GM23248 (cell line): ENCODE results near the gene PLAGL2. TPM values are rescaled to one million over a fixed set of nuclear protein-coding genes. Genes with fewer than 3 reads are reported as not detected.

Source experiments
- DNase-seq: peaks from one replicate; pipeline ENCODE4 v3.0.0-alpha.2; 2015
- H2AFZ ChIP-seq: fragments of 200-600 bp; sonication (generic); 2 replicates; pipeline ENCODE4 v1.6.1; 2016; ENCODE audit warnings: antibody characterized with exemption
- H3F3A ChIP-seq: fragments of 200-600 bp; sonication (generic); 2 replicates; pipeline ENCODE4 v1.6.1; 2016; ENCODE audit warnings: mild to moderate bottlenecking, antibody characterized with exemption, mixed run types; ENCODE audit not compliant: insufficient read depth
- H3K27ac ChIP-seq: fragments of 200-600 bp; sonication (generic); 2 replicates; pipeline ENCODE4 v1.5.1; 2016; ENCODE audit warnings: mild to moderate bottlenecking
- H3K27me3 ChIP-seq: fragments of 200-600 bp; sonication (generic); replicated peaks from 2 replicates; pipeline ENCODE4 v1.6.1; 2016; ENCODE audit warnings: mild to moderate bottlenecking; ENCODE audit not compliant: insufficient read depth
- H3K36me3 ChIP-seq: fragments of 200-600 bp; sonication (generic); 2 replicates; pipeline ENCODE4 v1.6.1; 2016; ENCODE audit warnings: low read depth, mild to moderate bottlenecking
- H3K4me1 ChIP-seq: fragments of 200-600 bp; sonication (generic); 2 replicates; pipeline ENCODE4 v1.6.1; 2016; ENCODE audit warnings: mild to moderate bottlenecking; ENCODE audit not compliant: insufficient read depth
- H3K4me2 ChIP-seq: fragments of 200-600 bp; sonication (generic); one replicate; pipeline ENCODE4 v1.6.1; 2016; ENCODE audit warnings: mild to moderate bottlenecking; ENCODE audit not compliant: unreplicated experiment
- H3K4me3 ChIP-seq: fragments of 200-600 bp; sonication (generic); 2 replicates; pipeline ENCODE4 v1.5.1; 2016; ENCODE audit warnings: mild to moderate bottlenecking
- H3K79me2 ChIP-seq: fragments of 200-600 bp; sonication (generic); 2 replicates; pipeline ENCODE4 v1.6.1; 2016; ENCODE audit warnings: mild to moderate bottlenecking; ENCODE audit not compliant: insufficient read depth
- H3K9ac ChIP-seq: fragments of 200-600 bp; sonication (generic); 2 replicates; pipeline ENCODE4 v1.6.1; 2016; ENCODE audit warnings: mild to moderate bottlenecking
- H3K9me2 ChIP-seq: fragments of 200-600 bp; sonication (generic); 2 replicates; pipeline ENCODE4 v1.6.1; 2016; ENCODE audit warnings: mixed run types, mild to moderate bottlenecking, moderate library complexity; ENCODE audit not compliant: insufficient read depth
- H3K9me3 ChIP-seq: fragments of 200-600 bp; sonication (generic); one replicate; pipeline ENCODE4 v1.6.1; 2017; ENCODE audit warnings: low read depth
- H4K20me1 ChIP-seq: fragments of 200-600 bp; sonication (generic); 2 replicates; pipeline ENCODE4 v1.6.0; 2016; ENCODE audit not compliant: insufficient read depth
- EZH2 ChIP-seq: fragments of 200-600 bp; sonication (generic); IDR thresholded peaks from 2 replicates; pipeline ENCODE4 v1.6.1; 2018; ENCODE audit warnings: antibody characterized with exemption, mild to moderate bottlenecking; ENCODE audit not compliant: insufficient read depth, poor library complexity, severe bottlenecking
- EZH2phosphoT487 ChIP-seq: fragments of 200-600 bp; sonication (generic); IDR thresholded peaks from 2 replicates; pipeline ENCODE4 v1.6.1; 2018; ENCODE audit warnings: antibody characterized with exemption, moderate library complexity, mild to moderate bottlenecking, low read depth; ENCODE audit not compliant: insufficient read depth
- WGBS, 2 experiments: methylation state at CpG; one replicate each; pipeline ENCODE4 v1.1.6; 2015 to 2017; ENCODE audit warnings: low lambda C conversion rate in 2 of 2, low coverage in 1 of 2; ENCODE audit errors: missing lambda C conversion rate in 2 of 2; 5-methylcytosine and 5-hydroxymethylcytosine counted together
- in situ Hi-C: fragments of 300-500 bp; cut with MboI; formaldehyde crosslinking; loops from 2 replicates; pipeline ENCODE4 v1.15.0; 2020
- polyA plus RNA-seq: library from polyadenylated mRNA; unstranded; fragments of >200 nt; fragmentation: Nextera tagmentation; extraction: Ambion mirVana; gene quantifications from 2 replicates; pipeline ENCODE4 v1.2.1, GENCODE V29; 2016
- total RNA-seq: library from RNA; depleted of rRNA; stranded (reverse); fragments of >200 nt; shearing (Covaris generic); gene quantifications from 2 replicates; pipeline ENCODE4 v1.2.3, GENCODE V29; 2014

Gene PLAGL2
- total and polyA plus RNA-seq, 2 experiments from 2014 or later = 2.1 to 4.1 TPM

GRCh38 chr20:32167552-32167951 lies 40.0 kb downstream of the PLAGL2 start:
- 95 to 99% methylated on average over 4 of the region's 4 CpGs for WGBS, 2 experiments

DNA sequence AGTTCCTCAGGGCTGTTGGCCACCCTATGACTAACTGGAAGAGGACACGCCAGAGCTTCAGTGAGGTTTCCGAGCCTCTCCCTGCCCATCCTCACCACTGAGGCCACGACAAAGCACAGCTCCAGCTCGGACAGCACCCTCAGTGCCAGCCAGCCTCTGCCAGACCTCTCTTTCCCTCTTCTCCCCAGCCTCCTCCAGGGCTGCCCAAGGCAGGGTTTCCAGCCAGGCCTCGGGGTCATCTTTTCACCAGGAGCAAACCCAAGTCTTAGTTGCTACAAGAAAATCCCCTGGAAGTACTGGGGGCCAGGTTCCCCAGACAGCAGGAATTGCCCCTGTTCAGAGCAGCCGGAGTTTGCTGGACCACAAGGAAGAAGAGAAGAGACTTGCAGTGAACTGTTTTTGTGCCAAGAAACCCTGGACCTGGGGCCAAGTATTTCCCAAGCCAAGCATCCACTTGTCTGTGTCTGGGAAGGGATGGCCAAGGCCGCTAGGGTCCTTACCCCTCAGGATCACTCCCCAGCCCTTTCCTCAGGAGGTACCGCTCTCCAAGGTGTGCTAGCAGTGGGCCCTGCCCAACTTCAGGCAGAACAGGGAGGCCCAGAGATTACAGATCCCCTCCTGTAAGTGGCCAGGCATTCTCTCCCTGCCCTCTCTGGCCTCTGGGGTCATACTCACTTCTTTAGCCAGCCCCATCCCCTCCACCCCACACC lies 41.6 kb downstream of the PLAGL2 start:
- no peak overlapping the region for H3K4me2 ChIP-seq
- no peak overlapping the region for H2AFZ ChIP-seq
- 0 out of 2 replicates have a peak, but pooled peaks cover 5% of the 10 kb centered on the region for H3K4me1 ChIP-seq
- peaks cover 22% of the 10 kb centered on the region; the same call in 1 of the 2 replicates for H3K36me3 ChIP-seq
- DNase-seq = no peak
- in situ Hi-C loops = no loop called here
- H4K20me1 ChIP-seq = no peaks in the 10 kb centered on the region
- H3K9me2 ChIP-seq = no peaks in the 10 kb centered on the region
- no peak overlapping the region for H3K27ac ChIP-seq
- no peaks in the 10 kb centered on the region for H3K9me3 ChIP-seq
- no peaks in the 10 kb centered on the region for H3K27me3 ChIP-seq
- no peak overlapping the region for H3K4me3 ChIP-seq
- WGBS, 2 experiments = 75 to 78% methylated on average over 8 of the region's 8 CpGs
- TF ChIP-seq EZH2 = no peak
- no peaks in the 10 kb centered on the region for H3K79me2 ChIP-seq
- H3F3A ChIP-seq = peaks cover 9% of the 10 kb centered on the region; the same call in 1 of the 2 replicates
- H3K9ac ChIP-seq = no peak overlapping the region

More at GRCh38 chr20:32167552-32167951, 40.0 kb downstream of the PLAGL2 start:
- Histone ChIP-seq H3K27me3 (no peaks in the 10 kb centered on the region), H3K4me1 (0 out of 2 replicates have a peak, but pooled peaks cover 5% of the 10 kb centered on the region), H3K9me3 (no peaks in the 10 kb centered on the region), H3F3A (peaks cover 9% of the 10 kb centered on the region; the same call in 1 of the 2 replicates), H3K4me3 (no peak overlapping the region), H3K79me2 (no peaks in the 10 kb centered on the region), H3K27ac (no peak overlapping the region), H3K9ac (no peak overlapping the region), H3K4me2 (no peak overlapping the region), H2AFZ (no peak overlapping the region), H3K36me3 (peaks cover 7% of the 10 kb centered on the region; the same call in 1 of the 2 replicates), H3K9me2 (no peaks in the 10 kb centered on the region), H4K20me1 (no peaks in the 10 kb centered on the region)
- TF ChIP-seq EZH2phosphoT487 = no peak
- no peak for TF ChIP-seq EZH2
- no peak for DNase-seq
- in situ Hi-C loops = no loop called here

DNA sequence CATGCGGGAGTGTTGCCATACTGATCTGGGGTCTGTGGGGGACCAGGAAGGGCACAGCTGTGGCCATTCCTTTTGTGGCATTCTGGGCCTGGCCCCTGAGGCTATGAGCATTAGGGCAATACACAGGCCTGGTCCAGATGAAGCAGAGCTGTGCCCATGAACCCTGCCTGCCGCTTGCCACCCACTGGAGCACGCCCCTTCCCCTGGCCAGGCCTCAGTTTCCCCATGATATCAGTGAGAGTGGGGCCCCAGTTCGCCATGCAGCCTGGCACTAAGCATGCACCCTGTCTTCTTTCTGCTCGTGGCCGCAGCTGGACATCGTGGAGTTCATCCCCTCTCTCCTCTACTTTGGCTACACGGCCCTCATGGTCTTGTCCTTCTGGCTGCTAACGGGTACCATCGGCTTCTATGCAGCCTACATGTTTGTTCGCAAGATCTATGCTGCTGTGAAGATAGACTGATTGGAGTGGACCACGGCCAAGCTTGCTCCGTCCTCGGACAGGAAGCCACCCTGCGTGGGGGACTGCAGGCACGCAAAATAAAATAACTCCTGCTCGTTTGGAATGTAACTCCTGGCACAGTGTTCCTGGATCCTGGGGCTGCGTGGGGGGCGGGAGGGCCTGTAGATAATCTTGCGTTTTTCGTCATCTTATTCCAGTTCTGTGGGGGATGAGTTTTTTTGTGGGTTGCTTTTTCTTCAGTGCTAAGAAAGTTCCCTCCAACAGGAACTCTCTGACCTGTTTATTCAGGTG lies 42.4 kb downstream of the PLAGL2 start:
- in situ Hi-C loops = no loop called here
- H3K9ac ChIP-seq = no peak overlapping the region
- no peak for DNase-seq
- H3K4me1 ChIP-seq = 0 out of 2 replicates have a peak, but pooled peaks cover 5% of the 10 kb centered on the region
- no peak overlapping the region for H2AFZ ChIP-seq
- H3K27me3 ChIP-seq = no peaks in the 10 kb centered on the region
- no peaks in the 10 kb centered on the region for H3K79me2 ChIP-seq
- H3K36me3 ChIP-seq = peaks cover 23% of the 10 kb centered on the region; the same call in 1 of the 2 replicates
- H3K9me3 ChIP-seq = no peaks in the 10 kb centered on the region
- no peak overlapping the region for H3K4me3 ChIP-seq
- no peak for TF ChIP-seq EZH2
- TF ChIP-seq EZH2phosphoT487 = no peak
- no peaks in the 10 kb centered on the region for H3K9me2 ChIP-seq
- no peaks in the 10 kb centered on the region for H4K20me1 ChIP-seq
- no peak overlapping the region for H3K4me2 ChIP-seq
- peaks cover 9% of the 10 kb centered on the region; the same call in 1 of the 2 replicates for H3F3A ChIP-seq
- H3K27ac ChIP-seq = no peak overlapping the region
- WGBS, 2 experiments = 89 to 91% methylated on average over 21 of the region's 21 CpGs

DNA sequence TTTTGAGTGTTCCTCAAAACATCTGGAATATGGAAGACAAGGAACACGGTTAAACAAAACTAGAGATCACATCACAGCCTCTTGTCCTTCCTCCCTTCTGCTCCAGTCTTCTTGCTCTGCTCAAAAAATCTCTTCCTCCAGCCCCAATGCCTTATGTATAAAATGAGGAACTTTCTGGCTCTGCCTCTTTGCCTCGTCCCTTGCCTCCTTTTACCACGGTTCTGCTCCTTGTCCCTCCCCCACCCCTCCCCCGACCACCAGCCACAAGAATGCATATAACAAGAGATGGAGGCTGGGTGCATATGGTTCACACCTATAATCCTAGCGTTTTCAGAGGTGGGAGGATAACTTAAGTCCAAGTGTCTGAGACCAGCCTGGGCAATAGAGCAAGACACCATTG lies 43.6 kb downstream of the PLAGL2 start:
- Histone ChIP-seq H3F3A (peaks cover 5% of the 10 kb centered on the region; the same call in 1 of the 2 replicates), H3K27ac (no peak overlapping the region), H3K4me1 (0 out of 2 replicates have a peak, but pooled peaks cover 5% of the 10 kb centered on the region), H4K20me1 (no peaks in the 10 kb centered on the region), H3K9ac (no peak overlapping the region), H3K9me2 (no peaks in the 10 kb centered on the region), H3K9me3 (no peaks in the 10 kb centered on the region), H3K4me2 (no peak overlapping the region), H3K79me2 (no peaks in the 10 kb centered on the region), H3K4me3 (no peak overlapping the region), H3K36me3 (peaks cover 33% of the 10 kb centered on the region; the same call in 1 of the 2 replicates), H2AFZ (no peak overlapping the region), H3K27me3 (no peaks in the 10 kb centered on the region)
- 80 to 81% methylated on average over 5 of the region's 5 CpGs for WGBS, 2 experiments
- TF ChIP-seq EZH2phosphoT487 (no peak), EZH2 (no peak)
- DNase-seq = no peak
- in situ Hi-C loops = no loop called here
